Upper lobe of right lung (tissue), 1 donor: ENCODE measurements around the gene GAD2. TPM values are rescaled to one million over a fixed set of nuclear protein-coding genes. Genes with fewer than 3 reads are reported as not detected.

ENCODE experiments used
- ATAC-seq: fragments of 200-7000 bp; cut with Tn5 transposase; one replicate; pipeline ENCODE4 v1.9.1; 2020; ENCODE audit warnings: mild to moderate bottlenecking, moderate library complexity
- DNase-seq: peaks from one replicate; pipeline ENCODE4 v3.0.0-alpha.2; 2020
- H3K27ac ChIP-seq: fragments of 200-600 bp; one replicate; pipeline ENCODE4 v1.8.0; 2022
- H3K27me3 ChIP-seq: fragments of 200-600 bp; one replicate; pipeline ENCODE4 v1.8.0; 2022; ENCODE audit warnings: mild to moderate bottlenecking
- H3K36me3 ChIP-seq: fragments of 200-600 bp; one replicate; pipeline ENCODE4 v1.8.0; 2022
- H3K4me1 ChIP-seq: fragments of 200-600 bp; one replicate; pipeline ENCODE4 v1.8.0; 2022
- H3K4me3 ChIP-seq: fragments of 200-600 bp; one replicate; pipeline ENCODE4 v1.8.0; 2022; ENCODE audit warnings: mild to moderate bottlenecking
- H3K9me3 ChIP-seq: fragments of 200-600 bp; one replicate; pipeline ENCODE4 v1.8.0; 2022
- intact Hi-C: fragments of 100-400 bp; cut with DNase I; formaldehyde crosslinking; loops from one replicate; pipeline ENCODE4 v1.11.0; 2022
- total RNA-seq: library from RNA; stranded (reverse); fragmentation: NEBNext Ultra II Directional; extraction: Animal tissue kit (Norgen Biotek cat#: 25700); gene quantifications from one replicate; pipeline ENCODE4 v1.2.1, GENCODE V29; 2021
- TF ChIP-seq, protein P1 (sequence below): fragments of 200-600 bp; IDR thresholded peaks from one replicate; pipeline ENCODE4 v1.8.0; 2022; ENCODE audit warnings: antibody characterized with exemption
- donor health status: DM: no; HTN: yes; CAD: no; lungs with severe emphysema.

The GAD2 gene
- total RNA-seq, 1 donor from 2014 or later, result not detected

DNA sequence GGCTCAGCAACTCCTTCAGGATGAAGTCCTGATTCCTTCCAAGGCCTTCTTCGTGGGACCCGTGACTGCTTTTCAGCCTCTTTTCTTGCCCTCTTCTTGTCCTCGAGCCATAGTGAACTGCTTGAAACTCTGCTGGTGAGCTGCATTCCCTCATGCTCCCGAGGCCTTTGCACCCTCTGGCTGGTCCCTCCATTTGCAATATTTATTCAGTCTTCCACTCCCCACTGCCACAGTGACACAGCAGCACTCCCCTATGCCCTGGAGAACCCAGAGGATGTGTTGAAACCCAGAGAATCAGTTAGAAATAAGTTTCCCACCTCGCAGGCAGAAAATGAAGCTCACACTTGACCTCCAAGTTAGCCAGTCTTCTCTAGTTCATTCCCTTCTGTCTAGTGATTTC is 22.3 kb upstream of the GAD2 start:
- Histone ChIP-seq H3K36me3 (no peaks in the 10 kb centered on the region), H3K27ac (no peak overlapping the region), H3K4me1 (no peaks in the 10 kb centered on the region), H3K27me3 (no peaks in the 10 kb centered on the region), H3K4me3 (no peak overlapping the region), H3K9me3 (no peaks in the 10 kb centered on the region)
- intact Hi-C loops, result no loop called here
- ATAC-seq (no peak), DNase-seq (no peak)
- TF ChIP-seq, protein P1, sequence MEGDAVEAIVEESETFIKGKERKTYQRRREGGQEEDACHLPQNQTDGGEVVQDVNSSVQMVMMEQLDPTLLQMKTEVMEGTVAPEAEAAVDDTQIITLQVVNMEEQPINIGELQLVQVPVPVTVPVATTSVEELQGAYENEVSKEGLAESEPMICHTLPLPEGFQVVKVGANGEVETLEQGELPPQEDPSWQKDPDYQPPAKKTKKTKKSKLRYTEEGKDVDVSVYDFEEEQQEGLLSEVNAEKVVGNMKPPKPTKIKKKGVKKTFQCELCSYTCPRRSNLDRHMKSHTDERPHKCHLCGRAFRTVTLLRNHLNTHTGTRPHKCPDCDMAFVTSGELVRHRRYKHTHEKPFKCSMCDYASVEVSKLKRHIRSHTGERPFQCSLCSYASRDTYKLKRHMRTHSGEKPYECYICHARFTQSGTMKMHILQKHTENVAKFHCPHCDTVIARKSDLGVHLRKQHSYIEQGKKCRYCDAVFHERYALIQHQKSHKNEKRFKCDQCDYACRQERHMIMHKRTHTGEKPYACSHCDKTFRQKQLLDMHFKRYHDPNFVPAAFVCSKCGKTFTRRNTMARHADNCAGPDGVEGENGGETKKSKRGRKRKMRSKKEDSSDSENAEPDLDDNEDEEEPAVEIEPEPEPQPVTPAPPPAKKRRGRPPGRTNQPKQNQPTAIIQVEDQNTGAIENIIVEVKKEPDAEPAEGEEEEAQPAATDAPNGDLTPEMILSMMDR, result no peak

DNA sequence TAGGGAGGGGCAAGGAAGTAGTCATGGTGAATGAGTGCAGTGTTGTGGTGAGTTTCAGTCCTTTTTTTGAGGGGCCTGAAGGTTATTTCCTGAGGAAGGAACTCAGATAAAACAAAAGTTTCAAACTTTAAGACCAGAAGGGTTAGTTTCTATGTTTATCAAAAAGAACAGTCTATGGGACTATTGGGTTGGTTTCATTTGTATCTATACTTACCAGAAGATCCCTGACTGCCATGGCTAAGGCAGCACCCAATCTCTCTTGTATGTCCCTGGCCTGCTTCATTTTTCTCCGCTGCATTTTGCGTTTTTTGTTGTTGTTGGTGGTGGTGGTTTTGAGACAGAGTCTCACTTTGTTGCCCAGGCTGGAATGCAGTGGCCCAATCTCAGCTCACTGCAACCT is 19.3 kb upstream of the GAD2 start:
- intact Hi-C loops, result no loop called here
- no peak overlapping the region for H3K4me3 ChIP-seq
- no peak overlapping the region for H3K27ac ChIP-seq
- H3K9me3 ChIP-seq, result no peaks in the 10 kb centered on the region
- no peaks in the 10 kb centered on the region for H3K4me1 ChIP-seq
- ATAC-seq (no peak), DNase-seq (no peak)
- TF ChIP-seq, protein P1, result no peak
- no peaks in the 10 kb centered on the region for H3K27me3 ChIP-seq
- H3K36me3 ChIP-seq, result no peaks in the 10 kb centered on the region

DNA sequence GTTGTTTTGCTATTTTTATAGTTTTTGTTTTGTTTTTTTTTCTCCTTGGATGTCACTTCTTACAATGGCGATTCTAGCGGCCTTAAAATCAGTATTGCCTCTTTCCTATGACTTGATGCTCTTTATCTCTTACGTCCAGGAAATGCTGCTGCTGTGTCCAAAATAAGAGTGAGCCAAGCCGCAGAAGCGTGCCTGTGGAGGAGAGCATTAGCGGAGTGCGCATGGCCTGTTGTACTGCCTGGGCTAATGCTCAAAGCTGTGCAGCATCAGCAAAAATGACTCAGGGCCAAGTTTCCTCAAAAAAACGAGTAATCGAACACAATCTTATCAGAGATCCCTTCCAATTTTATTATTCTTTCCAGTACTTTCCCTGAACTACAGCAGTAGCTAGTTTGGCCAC is 18.5 kb upstream of the GAD2 start:
- intact Hi-C loops, result no loop called here
- no peak overlapping the region for H3K27ac ChIP-seq
- H3K4me1 ChIP-seq, result no peaks in the 10 kb centered on the region
- H3K27me3 ChIP-seq, result no peaks in the 10 kb centered on the region
- no peak overlapping the region for H3K4me3 ChIP-seq
- no peaks in the 10 kb centered on the region for H3K36me3 ChIP-seq
- TF ChIP-seq, protein P1, result no peak
- H3K9me3 ChIP-seq, result no peaks in the 10 kb centered on the region
- DNase-seq, result no peak
- no peak for ATAC-seq

DNA sequence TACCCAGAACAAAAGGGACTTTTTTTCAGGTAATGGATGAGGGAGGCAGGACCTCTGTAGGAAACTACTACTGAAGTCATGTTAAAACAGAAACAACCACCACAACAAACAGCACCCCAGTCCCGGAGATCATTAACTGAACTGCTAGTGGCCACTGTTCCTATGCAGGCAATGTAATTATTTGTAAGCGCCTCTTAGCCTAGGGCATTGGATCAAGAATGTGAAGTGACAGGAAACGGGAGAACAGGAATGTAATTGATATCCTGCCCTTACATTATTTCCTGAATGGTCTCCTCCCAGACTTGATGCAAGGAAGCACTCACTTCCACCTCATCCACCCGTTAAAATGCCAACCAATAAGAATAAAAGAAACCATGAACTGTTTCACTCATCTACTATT is 16.7 kb upstream of the GAD2 start:
- ATAC-seq (peak; percentile 34), DNase-seq (no peak)
- intact Hi-C loops, result no loop called here
- TF ChIP-seq, protein P1, result no peak
- Histone ChIP-seq H3K27me3 (no peaks in the 10 kb centered on the region), H3K27ac (no peak overlapping the region), H3K9me3 (no peaks in the 10 kb centered on the region), H3K4me1 (no peaks in the 10 kb centered on the region), H3K36me3 (no peaks in the 10 kb centered on the region), H3K4me3 (no peak overlapping the region)

DNA sequence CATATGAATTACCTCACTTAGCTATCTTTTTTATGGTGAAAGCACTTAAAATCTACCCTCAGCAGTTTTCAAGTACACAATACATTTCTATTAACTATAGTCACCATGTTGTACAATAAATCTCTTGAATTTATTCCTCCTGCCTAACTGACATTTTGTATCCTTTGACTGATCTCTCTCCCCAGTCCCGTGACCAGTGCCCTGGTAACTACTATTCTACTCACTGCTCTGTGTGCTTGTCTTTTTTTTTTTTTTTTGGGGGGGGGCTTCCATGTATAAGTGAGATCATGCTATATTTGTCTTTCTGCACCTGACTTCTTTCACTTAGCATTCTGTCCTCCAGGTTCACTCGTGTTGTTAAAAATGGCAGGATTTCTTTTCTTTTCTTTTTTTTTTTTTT is 11.4 kb upstream of the GAD2 start:
- ATAC-seq (no peak), DNase-seq (no peak)
- peaks cover 20% of the 10 kb centered on the region for H3K27me3 ChIP-seq
- H3K4me3 ChIP-seq, result no peak overlapping the region
- H3K4me1 ChIP-seq, result no peaks in the 10 kb centered on the region
- intact Hi-C loops, result no loop called here
- TF ChIP-seq, protein P1, result no peak
- no peaks in the 10 kb centered on the region for H3K9me3 ChIP-seq
- H3K36me3 ChIP-seq, result no peaks in the 10 kb centered on the region
- no peak overlapping the region for H3K27ac ChIP-seq

DNA sequence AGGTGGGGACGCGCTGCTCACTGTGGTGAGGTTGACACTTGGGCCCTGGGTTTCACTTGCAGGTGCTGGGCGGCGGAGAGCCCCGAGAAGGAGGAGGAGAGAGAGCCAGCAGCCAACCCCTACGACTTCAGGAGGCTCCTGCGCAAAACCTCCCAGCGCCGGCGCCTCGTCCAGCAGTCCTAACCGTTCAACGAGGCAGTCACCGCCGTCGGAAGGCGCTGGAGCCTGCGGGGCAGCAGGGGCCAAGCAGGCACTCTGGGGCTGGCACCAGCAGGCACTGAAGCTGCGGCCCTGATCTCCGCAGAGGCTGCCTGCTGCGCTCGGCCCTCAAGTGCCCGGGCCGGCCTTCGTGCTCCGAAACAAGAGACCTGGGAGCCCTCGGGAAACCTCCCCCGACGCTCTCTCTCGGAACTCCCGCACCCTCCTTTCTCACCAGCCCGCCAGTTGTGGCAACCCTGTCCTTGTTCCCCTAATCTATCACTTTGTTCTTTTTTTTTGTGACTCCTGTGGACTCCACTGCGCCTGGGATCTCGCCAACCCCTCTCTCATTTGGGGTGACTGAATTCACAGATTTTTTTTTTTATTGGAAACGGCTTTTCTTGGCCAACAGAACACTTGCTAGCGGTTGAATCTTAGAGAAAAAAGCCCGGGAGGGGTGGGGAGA is 4.7 kb upstream of the GAD2 start:
- TF ChIP-seq, protein P1, result no peak
- ATAC-seq (peak; percentile 42), DNase-seq (no peak)
- H3K27ac ChIP-seq, result no peak overlapping the region
- no peaks in the 10 kb centered on the region for H3K4me1 ChIP-seq
- no peak overlapping the region for H3K4me3 ChIP-seq
- intact Hi-C loops, result no loop called here
- H3K27me3 ChIP-seq, result peaks cover 79% of the 10 kb centered on the region
- H3K36me3 ChIP-seq, result no peaks in the 10 kb centered on the region
- H3K9me3 ChIP-seq, result no peaks in the 10 kb centered on the region
